HG03565 (cell line): ENCODE results near the gene TIGAR.

Source experiments
- ATAC-seq: cut with Tn5 transposase; IDR thresholded peaks from one replicate; pipeline ENCODE4 v1.9.1; 2021; ENCODE audit warnings: mild to moderate bottlenecking, moderate library complexity; ENCODE audit not compliant: unreplicated experiment

TIGAR gene

GRCh38 chr12:4282892-4283511 lies 38.0 kb upstream of the TIGAR start:
- ATAC-seq, result no peak

GRCh38 chr12:4283512-4284255 lies 37.3 kb upstream of the TIGAR start:
- ATAC-seq, result no peak

GRCh38 chr12:4284306-4284705 lies 36.7 kb upstream of the TIGAR start:
- no peak for ATAC-seq

GRCh38 chr12:4285070-4285469 lies 35.9 kb upstream of the TIGAR start:
- ATAC-seq, result no peak

GRCh38 chr12:4286228-4286627 lies 34.8 kb upstream of the TIGAR start:
- ATAC-seq, result no peak

GRCh38 chr12:4286771-4287317 lies 34.2 kb upstream of the TIGAR start:
- ATAC-seq, result no peak

- ATAC-seq, result no peak
Measured at GRCh38 chr12:4287325-4288211, 33.4 kb upstream of the TIGAR start.

- ATAC-seq, result no peak
Measured at GRCh38 chr12:4288296-4289131, 32.5 kb upstream of the TIGAR start.

GRCh38 chr12:4289231-4289878 lies 31.7 kb upstream of the TIGAR start:
- no peak for ATAC-seq

- ATAC-seq, result no peak
Measured at GRCh38 chr12:4289998-4290790, 30.8 kb upstream of the TIGAR start.

GRCh38 chr12:4292341-4293073 lies 28.5 kb upstream of the TIGAR start:
- no peak for ATAC-seq

GRCh38 chr12:4293299-4293965 lies 27.6 kb upstream of the TIGAR start:
- ATAC-seq, result no peak

GRCh38 chr12:4293966-4294505 lies 27.0 kb upstream of the TIGAR start:
- ATAC-seq, result no peak

GRCh38 chr12:4296751-4297150 lies 24.3 kb upstream of the TIGAR start:
- no peak for ATAC-seq

GRCh38 chr12:4297617-4298016 lies 23.4 kb upstream of the TIGAR start:
- ATAC-seq, result no peak

- no peak for ATAC-seq
Measured at GRCh38 chr12:4300883-4301282, 20.1 kb upstream of the TIGAR start.

GRCh38 chr12:4301932-4302501 lies 19.0 kb upstream of the TIGAR start:
- no peak for ATAC-seq
